ENCODE data around the gene BHLHE23.

Gene BHLHE23

DNA sequence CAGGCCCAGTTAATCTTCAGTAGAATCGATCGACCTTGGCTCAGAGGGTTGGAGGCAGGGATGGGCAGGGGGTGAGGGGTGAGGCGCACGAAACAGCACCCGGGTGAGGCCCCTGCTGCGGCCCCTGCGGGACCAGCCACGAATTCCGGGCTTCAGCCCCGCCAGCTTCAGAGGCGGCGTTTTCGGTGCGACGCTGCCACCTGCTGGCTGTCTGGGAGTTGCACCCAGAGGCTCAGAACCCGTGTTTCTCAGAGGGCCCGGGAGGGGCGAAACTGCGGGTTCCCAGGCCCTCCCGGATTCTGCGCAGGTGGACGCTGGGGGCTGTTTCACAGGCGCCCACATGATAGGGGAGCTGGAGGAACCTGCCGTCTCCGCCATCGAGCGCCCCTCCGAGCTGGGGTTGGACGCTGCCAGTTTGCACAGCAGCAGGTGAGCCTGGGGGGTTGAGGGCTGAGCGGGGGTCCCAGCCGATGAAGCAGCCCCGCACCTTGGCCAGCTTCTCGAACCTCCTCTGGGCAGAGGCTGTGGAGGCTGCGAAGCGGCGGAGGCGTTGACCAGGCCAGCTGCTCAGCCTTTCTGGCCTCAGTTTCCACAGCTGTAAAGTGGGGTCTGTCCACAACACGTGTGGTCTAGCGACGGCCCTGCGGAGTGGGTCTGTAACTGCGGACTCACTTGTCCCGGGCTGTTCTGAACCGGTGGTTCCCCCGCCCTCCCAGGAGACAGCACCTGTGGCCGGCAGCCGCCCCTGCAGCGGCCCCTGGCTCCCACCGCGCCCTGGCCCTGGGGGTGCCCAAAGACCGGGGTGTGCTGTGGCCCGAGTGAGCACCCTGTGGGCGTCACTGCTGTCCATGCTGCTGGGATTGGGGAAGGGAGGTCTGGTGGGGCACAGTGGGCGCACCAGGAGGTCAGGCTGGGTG, 2.5 kb upstream of the BHLHE23 start:
- peak; percentile 19 to 34 for DNase-seq (ENCODE audit: low read depth in 2 of 2)

DNA sequence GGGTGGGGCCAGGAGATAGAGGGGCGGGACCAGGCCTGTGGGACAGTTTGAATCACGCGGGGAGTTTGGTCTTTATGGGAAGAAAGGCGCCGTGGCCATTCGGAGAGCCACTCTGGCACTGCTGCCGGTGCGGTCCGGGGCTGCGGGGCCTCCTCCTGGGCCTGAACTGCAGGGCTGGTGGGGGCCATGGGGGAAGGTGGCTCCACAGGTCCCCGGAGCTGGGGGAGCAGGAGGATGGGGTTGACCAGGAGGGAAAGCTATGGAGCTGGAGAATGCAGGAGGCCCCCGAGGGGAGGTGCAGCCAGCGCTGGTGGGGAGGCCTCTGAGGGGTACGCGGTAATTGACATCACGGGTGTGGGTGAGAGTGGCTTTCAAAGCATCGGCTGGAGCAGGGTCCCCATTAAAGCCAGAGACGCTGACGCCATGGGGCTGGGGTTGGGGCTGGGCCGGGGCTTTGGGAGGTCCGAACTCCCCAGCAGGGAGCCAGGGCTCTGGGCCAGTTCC, 1.8 kb upstream of the BHLHE23 start:
- no peak for DNase-seq (ENCODE audit: low read depth in 2 of 2)

DNA sequence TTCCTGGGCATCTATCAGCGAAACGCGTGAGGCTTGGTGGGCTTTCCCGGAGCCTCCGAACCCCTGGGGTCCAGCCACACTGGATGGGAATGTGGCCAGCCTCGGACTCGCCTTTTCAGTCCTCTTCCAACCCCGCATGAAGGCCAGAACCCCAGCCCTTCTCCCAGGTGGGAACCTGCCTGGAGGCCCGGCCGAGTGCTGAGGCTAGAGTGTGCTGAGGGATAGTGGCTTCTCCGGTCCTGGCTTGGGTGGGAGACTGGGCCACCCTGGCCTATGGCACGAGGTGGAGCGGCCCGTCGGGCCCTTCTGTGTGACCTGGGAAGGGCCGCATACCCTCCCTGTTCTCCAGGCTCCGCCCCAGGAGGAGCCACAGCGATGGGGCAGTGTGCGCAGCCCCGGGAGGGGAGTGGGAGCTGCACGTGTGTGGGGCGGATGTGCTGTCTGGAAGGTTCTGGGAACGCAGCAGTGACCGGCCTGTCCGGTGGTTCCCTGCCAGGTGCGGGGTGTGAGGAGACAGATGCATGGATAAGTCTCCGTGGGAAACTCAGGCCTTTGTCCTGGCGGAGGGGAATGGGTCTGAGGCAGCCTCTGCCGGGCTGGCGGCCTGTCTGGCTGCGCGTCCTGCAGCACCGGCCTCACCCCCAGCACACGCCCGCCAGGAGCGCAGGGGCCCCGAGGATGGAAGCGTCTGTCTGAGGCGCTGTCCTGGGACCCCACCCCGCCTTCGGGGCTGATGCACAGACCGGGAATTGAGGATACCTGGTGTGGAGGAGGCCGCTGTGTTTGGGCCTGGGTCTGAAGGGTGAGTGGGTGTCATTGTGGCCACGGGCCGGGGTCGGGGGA, 1.1 kb upstream of the BHLHE23 start:
- no peak for DNase-seq (ENCODE audit: low read depth in 2 of 2)

DNA sequence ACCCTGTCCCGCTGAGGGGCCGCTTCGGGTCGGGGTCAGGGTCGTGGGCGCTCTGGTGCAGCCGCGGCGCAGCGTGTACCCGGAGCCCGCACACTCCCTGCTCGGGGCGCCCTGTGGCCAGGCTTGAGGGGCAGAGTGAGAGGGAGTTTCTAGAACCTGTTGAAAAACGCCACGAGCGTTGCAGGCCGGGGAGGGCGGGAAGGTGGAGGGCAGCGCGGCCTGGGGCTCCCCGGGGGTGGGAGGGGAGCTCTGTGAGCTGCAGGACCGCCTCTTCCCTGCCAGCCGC, 539 bp upstream of the BHLHE23 start:
- no peak for DNase-seq (ENCODE audit: low read depth in 2 of 2)

DNA sequence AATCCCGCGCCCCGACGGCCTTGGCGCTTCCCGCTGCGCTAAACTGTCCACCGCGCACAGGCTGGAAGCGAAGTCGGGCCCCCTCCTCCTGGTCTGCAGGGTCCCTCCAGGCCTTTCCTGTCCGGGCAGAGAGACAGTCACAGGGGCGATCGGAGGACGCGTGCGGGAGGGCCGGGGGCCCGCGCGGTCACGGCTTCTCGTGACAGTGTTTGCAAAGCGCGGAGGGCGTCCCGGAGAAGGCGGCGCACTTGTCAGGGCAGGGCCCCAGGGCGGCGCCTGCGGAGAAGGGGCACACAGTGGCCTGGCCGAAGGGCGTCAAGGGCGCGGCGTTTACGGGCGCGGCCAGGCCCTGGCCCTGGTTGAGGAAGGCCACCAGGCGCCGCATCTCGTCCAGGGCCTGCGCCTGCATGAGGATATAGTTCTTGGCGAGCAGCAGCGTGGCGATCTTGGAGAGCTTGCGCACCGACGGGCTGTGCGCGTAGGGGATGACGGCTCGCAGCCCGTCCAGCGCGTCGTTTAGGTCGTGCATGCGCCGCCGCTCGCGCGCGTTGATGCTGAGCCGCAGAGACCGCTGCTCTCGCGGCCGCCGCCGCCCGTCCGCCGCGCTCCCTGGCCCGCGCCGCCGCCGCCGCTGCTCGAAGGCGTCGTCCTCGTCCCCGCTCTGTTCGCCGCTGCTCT, 763 bp downstream of the BHLHE23 start:
- no peak for DNase-seq (ENCODE audit: low read depth in 2 of 2)

DNA sequence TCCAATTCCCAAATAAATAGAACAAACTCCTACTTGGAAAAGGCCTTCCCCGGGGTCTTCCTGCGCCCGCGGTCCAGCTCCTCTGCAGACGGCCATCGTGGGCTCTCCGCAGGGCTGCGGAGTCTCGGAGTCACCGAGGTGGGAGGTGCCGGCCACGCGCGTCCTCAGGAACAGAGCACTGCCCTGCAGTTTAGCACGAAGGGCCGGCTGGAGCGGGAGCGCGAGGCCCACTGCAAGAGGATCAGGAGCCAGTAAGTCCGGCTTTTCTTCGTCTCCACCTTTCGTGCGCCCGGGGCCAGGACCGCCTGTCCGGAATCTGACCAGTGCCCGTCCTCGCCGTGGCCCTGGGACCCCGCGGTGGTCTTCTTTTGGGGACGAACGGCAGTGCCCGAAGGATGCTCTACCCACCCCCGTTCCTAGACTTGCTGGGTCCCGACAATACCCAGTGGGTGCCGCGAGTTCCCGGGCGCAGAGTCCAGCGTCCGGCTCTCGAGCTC, 1.4 kb downstream of the BHLHE23 start:
- no peak for DNase-seq (ENCODE audit: low read depth in 2 of 2)

DNA sequence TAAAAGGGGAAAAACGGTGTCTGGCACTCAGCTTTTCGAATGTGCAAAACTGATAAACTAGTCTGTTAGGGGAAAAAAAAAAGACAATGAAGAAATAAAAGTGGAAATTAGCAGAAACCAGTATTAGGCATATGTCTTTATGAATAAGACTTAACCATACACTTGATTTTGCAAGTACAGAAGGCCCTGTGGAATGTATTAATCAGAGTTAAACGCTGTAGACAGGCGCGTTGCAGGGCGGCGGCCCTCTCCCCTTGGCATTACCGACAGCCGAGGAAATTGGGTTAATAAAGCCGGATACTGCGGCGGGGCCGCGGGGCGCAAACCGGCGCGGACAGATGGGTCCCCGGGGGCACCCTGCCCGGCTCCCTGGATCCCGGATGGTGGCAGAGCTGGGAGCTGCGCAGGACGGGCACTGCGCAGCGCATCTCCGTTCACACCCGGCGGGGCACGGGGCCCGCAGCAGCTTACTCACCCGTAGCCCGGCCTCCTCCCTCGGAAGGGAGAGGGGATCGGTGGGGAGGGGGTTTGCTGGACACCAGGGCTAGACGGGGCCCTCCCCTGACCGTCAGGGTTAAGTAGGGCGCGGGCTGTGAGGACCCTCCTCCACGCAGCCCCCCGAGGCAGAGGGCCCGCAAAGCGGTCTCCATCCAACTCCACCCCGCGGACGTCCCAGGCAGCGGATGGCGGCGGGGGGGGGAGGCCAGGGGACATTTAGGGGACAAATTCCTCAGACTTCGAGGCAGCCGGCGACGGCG, 2.0 kb downstream of the BHLHE23 start:
- DNase-seq (ENCODE audit: low read depth in 2 of 2), result no peak

DNA sequence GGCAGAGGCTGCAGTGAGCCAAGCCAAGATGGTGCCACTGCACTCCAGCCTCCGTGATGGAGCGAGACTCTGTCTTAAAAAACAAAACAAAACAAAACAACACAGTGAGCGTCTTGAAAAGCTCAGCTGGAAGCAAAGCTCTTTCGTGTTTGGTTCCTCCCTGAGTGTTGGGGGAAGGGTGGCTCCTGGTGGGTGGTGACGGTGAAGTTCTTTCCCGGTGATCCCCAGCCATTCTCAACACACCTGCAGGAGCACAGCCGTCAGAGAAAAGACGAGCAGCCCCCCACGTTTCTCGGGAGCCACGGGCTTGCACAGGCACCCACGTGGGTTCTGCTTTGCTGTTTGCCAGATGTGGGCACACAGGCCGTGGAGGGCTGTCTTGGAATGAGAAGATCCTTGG, 3.2 kb downstream of the BHLHE23 start:
- no peak for DNase-seq (ENCODE audit: low read depth in 2 of 2)

DNA sequence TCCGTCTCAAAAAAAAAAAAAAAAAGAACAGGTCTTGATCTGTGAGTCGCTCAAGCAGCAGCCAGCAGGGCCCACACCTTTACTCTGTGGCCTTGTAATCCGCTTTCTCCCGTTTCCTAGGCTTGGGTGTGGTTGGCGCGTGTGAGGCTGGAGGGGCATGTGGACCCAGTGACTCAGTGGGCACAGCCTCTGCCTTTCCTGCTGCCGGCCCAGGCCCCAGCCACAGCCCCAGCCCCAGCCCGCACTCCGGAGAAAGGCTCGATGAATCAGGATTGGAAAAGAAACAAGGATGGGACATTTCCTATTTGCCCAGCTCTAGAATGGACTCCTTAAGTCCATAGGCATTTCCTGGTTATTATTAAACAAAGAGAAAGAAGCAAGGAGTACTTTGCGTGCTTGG, 4.3 kb downstream of the BHLHE23 start:
- DNase-seq (ENCODE audit: low read depth in 2 of 2), result no peak

DNA sequence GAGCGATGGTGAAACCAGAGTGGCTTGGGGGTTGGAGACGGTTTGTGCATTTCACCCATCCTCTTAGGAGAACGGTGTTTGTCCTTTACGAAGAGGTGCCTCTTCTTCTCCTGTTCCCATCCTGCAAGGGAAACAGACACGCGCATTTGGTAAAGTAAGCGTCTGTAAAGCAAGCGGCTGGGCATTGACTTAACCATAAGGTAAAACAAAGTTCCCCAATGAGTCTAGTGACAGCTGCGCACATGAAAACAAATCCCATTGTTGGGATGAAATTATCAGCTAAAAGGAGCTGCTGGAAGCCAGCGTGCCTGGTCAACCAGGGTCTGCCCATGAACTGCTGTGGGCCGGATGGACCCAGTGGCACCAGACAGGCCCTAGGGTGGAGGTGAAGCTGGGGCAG, 5.8 kb downstream of the BHLHE23 start:
- no peak for DNase-seq (ENCODE audit: low read depth in 2 of 2)

DNA sequence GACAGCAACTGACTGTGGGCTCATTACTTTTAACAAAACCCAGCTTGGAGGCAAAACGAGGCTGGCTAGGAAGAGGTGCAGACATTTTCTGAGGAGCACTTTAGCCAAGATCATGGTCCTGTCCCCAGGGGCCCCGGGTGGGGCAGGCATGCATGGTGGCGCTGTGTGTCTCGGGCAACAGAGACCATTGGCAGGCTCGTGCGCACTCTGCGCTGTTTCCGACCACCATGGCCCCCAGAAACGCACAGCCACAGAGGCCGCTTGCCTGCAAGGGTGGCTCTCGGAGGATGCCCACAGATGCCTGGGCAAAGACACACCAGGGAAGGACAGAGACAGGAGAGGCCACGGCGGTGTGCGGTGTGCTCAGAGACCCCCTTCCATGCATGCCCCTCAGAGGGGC, 6.7 kb downstream of the BHLHE23 start:
- DNase-seq (ENCODE audit: low read depth in 2 of 2), result no peak

DNA sequence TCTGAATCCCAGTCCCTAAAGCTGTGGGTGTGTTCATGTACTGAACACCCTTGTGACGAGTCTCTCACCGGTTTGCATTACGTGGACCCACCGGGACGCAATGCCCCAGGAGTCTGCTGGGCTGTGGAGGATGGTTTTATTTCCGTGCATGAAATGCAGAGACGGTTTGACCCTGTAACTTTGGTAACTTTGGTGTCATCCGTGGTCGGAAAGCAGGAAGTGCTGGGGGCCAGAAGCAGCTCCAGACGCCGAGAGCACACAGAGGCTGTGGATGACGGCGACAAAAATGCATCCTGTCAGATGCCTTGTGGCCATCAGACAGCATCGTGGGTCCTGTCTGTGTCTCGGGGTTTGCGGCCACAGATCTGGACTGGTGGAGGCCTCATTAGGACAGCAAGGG, 7.2 kb downstream of the BHLHE23 start:
- no peak for DNase-seq (ENCODE audit: low read depth in 2 of 2)

DNA sequence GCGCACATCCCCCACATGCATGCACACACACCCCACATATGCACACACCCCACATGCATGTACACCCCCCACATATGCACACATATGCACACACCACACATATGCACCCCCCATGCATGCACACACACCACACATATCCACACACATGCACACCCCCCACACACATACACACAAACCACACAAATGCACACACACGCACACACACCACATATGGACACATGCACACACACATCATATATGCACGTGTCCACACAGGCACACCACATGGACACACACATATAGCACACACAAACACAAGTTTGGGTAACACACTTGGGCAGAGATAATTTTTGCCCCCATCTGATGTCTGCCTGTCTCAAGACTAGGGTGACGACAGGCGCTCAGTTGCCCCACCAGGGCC, 8.3 kb downstream of the BHLHE23 start:
- DNase-seq (ENCODE audit: low read depth in 2 of 2), result no peak

DNA sequence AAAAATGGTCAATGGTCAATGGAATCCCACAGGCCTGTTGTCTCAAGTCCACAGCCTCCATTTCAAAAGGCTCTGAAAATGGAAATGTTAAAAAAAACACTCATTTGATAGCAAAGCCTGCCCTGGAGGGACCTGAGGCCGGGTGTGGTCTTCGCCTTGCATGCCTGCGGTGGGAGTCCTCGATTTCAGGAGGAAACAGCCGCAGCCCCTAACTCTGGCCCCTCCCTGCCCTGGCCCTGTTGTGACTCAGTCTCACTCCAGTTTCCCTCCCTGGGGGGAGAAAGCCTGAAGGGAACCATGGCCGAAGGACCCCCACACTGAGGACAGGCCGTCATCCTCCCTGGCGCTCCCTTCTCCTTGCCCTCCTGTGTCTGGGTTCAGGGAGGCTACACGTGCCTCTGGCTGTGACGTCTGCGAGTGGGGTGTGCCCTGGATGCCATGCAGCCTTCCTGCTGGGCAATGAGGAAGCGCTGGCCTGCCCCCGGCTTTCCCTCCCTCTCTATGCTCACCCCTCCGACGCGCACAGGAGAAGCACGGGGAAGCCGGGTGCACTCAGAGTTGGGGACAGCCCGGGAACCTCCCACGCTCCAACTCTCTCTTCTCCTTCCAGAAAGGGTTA, 9.2 kb downstream of the BHLHE23 start:
- no peak for DNase-seq (ENCODE audit: low read depth in 2 of 2)

DNA sequence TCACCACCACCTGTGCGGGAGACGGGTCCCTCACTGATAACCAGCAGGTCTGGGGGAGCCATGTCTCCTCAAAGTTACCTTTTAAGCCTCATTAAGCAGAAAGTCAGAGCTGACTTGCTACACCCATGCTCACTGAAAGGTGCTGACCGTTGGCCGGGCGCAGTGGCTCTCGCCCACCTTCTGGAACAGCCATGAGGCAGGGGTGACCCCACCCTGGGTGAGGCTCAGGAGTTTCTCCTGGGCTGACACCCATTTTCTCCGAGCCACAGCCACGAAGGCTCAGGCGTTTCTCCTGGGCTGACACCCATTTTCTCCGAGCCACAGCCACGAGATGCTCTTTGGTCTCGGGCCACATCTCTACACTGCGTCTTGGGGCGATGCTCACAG, 10.2 kb downstream of the BHLHE23 start:
- no peak for DNase-seq (ENCODE audit: low read depth in 2 of 2)

DNA sequence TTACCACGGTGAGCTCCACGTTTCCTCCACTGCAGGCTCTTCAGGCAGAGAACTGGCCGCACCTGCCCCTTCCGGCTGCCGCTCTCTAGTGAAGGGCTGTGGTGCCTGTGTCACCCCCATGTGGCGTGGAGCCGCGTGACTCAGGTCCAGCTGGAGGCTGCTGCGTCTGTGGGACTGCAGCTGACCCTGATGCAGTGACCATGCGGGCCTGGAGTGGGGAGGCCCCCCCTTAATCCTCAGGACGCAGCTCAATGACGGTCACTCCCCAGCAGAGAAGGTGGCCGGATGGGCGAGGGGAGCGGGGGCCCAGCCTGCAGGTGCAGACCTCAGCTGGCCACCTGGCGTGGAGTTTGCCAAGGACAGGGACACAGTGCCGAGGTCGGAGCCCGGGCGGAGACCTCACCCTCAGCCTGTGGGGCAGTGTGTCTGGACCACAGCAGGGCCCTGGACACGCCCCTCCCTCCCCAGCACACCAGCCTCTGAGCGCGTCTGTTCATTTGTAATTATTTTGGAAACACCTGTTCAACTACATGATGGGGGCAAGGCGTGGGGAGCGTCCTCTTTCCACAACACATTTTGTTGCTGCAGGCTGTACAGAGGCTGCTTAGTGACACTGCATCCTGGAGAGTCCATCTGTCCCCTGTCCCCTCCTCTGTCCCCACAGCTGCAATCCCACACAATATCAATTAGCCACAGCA, 10.7 kb downstream of the BHLHE23 start:
- DNase-seq (ENCODE audit: low read depth in 2 of 2), result no peak

DNA sequence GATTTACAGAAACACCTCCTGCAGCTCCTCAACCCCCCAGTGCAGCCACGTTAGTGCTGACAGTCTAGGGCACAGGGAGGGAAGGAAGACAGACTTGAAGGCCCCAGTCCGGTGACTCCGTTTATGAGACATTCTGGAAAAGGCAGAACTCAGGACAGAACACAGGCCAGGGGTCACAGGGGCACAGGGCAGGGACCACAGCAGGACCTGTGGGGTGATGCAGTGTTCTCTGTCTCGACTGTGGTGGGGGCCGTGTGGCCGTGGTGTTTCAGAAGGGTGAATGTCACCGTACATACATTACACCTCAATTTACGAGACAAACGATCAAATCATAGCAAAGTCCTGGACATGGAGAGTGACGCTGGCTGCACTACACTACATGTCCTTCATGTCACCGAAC, 11.3 kb downstream of the BHLHE23 start:
- DNase-seq (ENCODE audit: low read depth in 2 of 2), result no peak

DNA sequence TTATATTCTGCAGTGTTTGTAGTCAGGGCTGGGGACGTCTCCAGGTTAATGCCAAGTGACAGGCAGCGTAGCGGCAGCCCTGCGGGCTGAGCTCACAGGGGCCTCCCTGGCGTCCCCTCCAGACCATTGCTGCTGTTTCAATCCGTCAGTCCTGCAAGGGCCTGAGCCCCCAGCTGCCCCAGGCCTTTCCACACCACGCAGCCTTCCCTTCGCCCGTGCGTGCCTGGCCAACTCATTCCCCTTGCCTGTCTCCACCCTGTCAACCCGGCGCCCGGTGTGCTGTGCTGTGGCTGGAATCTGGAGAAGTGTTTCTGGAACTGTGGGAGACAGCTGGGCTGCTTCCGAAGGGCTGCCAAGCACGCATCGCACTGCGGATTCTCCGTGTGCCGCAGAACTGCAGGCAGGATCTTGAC, 11.9 kb downstream of the BHLHE23 start:
- DNase-seq (ENCODE audit: low read depth in 2 of 2), result no peak

DNA sequence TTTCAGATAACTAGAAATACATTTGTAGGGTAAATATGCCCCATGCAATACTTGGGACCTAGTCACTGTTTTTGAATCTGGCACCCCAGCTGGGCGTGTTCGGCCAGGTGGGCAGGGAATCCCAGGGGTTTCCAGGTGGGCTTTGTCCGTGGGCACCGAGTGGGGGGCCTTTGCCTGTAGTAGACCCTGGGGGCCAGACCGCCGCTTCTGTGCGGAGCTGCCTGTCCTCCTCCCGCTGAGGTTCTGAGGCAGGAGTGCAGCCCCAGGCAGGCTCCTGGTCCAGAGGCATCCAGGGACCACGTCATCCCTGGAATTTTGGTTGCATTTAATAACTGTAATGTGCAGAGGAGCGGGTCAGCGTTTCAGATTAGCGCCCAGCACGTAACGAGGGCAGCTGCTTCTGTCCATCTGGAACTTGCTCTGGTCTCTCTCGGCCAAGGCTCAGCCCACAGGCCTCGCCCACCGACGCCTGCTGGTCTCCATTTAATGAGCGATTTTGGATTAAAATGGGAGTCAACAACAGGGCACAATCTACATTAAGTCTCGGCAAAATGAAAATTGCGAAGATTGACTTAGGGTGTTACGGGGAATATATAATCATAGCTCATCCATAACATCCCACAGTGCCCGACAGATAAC, 12.8 kb downstream of the BHLHE23 start:
- no peak for DNase-seq (ENCODE audit: low read depth in 2 of 2)

DNA sequence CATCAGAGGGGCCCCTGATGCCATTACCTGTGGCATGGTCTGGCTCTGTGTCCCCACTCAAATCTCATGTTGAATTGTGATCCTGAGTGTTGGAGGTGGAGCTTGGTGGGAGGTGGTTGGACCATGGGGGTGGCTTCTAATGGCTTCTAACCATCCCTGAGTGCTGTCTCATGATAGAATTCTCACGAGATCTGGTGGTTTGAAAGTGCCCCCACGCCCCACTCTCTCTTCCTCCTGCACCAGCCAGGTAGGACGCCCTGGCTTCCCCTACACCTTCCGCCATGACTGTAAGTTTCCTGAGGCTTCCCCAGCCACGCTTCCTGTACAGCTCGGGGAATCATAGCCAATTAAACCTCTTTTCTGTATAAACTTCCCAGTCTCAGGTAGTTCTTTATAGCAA, 14.9 kb downstream of the BHLHE23 start:
- no peak for DNase-seq (ENCODE audit: low read depth in 2 of 2)
